ENCODE measurements around the gene HSP90AB1. TPM values are rescaled to one million over a fixed set of nuclear protein-coding genes. Genes with fewer than 3 reads are reported as not detected.

HSP90AB1 gene
- total and polyA plus RNA-seq, 2 donors, result 252 to 772 TPM

Other genes starting within 250 kb of the HSP90AB1 start
- 81.5 TPM for gene MRPL14, start 119.6 kb upstream of the HSP90AB1 start, total RNA-seq
- 48.4 TPM for gene MRPL14, start 119.6 kb upstream of the HSP90AB1 start, polyA plus RNA-seq
- 7.5 TPM for gene TMEM63B, start 119.5 kb upstream of the HSP90AB1 start, total RNA-seq
- gene TMEM63B, start 119.5 kb upstream of the HSP90AB1 start, polyA plus RNA-seq, result 11.7 TPM
- gene CAPN11, start 88.3 kb upstream of the HSP90AB1 start, total RNA-seq, result 3.5 TPM
- gene CAPN11, start 88.3 kb upstream of the HSP90AB1 start, polyA plus RNA-seq, result 1.0 TPM
- gene MYMX, start 30.2 kb upstream of the HSP90AB1 start, total RNA-seq, result 1.7 TPM
- 0.80 TPM for gene MYMX, start 30.2 kb upstream of the HSP90AB1 start, polyA plus RNA-seq
- 69.0 TPM for gene SLC29A1, start 23.5 kb upstream of the HSP90AB1 start, total RNA-seq
- 17.9 TPM for gene SLC29A1, start 23.5 kb upstream of the HSP90AB1 start, polyA plus RNA-seq
- 19.1 TPM for gene SLC35B2, start 10.4 kb downstream of the HSP90AB1 start, total RNA-seq
- 18.8 TPM for gene SLC35B2, start 10.4 kb downstream of the HSP90AB1 start, polyA plus RNA-seq
- gene NFKBIE, start 18.4 kb downstream of the HSP90AB1 start, total RNA-seq, result 21.6 TPM
- 16.4 TPM for gene NFKBIE, start 18.4 kb downstream of the HSP90AB1 start, polyA plus RNA-seq
- 0.09 TPM for gene TMEM151B, start 23.3 kb downstream of the HSP90AB1 start, total RNA-seq
- 0.50 TPM for gene TMEM151B, start 23.3 kb downstream of the HSP90AB1 start, polyA plus RNA-seq
- gene AARS2, start 66.2 kb downstream of the HSP90AB1 start, total RNA-seq, result 9.8 TPM
- gene AARS2, start 66.2 kb downstream of the HSP90AB1 start, polyA plus RNA-seq, result 5.6 TPM
- 0.33 TPM for gene SPATS1, start 95.5 kb downstream of the HSP90AB1 start, total RNA-seq
- 0.09 TPM for gene SPATS1, start 95.5 kb downstream of the HSP90AB1 start, polyA plus RNA-seq
- gene CDC5L, start 140.6 kb downstream of the HSP90AB1 start, total RNA-seq, result 30.9 TPM
- 12.7 TPM for gene CDC5L, start 140.6 kb downstream of the HSP90AB1 start, polyA plus RNA-seq